ENCODE measurements around the gene VWA5A. TPM values are rescaled to one million over a fixed set of nuclear protein-coding genes. Genes with fewer than 3 reads are reported as not detected.

Gene VWA5A
- total and polyA plus RNA-seq, 10 of the 15 experiments (the other 5 are each of a cell fraction or from before 2014, with no cell fraction given): 0.45 to 1.6 (median 1.0) TPM

GRCh38 chr11:124070915-124071622 is 44.2 kb upstream of the VWA5A start (continued):
- TF ChIP-seq CTCF (IDR thresholded peaks at IDR 0.05 in 2 of 3, conservative IDR thresholded peaks at IDR 0.05 in 1 of 3; ENCODE audit: control insufficient read depth in 2 of 3, extremely low read depth in 1 of 3, insufficient read depth in 1 of 3, low read depth in 3 of 3, low read length in 3 of 3): peak; percentile 72 to 78 (median 75)
- TF ChIP-seq EED (IDR thresholded peaks at IDR 0.05; ENCODE audit: low read depth): peak; percentile 72; the same call in 1 of the 2 replicates
- TF ChIP-seq IKZF1 (conservative IDR thresholded peaks at IDR 0.05): peak; percentile 67
- TF ChIP-seq NFYB (IDR thresholded peaks at IDR 0.05; ENCODE audit: insufficient read depth, low read depth, low read length): no peak
- no peak for TF ChIP-seq PRDM15 (CRISPR knock-in tag; IDR thresholded peaks at IDR 0.05)
- TF ChIP-seq MYC (IDR thresholded peaks at IDR 0.05; ENCODE audit: insufficient read depth, insufficient read length, insufficient replicate concordance, low read length, severe bottlenecking): no peak
- TF ChIP-seq WRNIP1 (IDR thresholded peaks at IDR 0.05; ENCODE audit: borderline replicate concordance, low read depth, low read length): no peak
- no peak for TF ChIP-seq IRF5 (IDR thresholded peaks at IDR 0.05; ENCODE audit: borderline replicate concordance)
- no peak; the same call in 1 of the 2 replicates for TF ChIP-seq ZNF24 (IDR thresholded peaks at IDR 0.05)
- TF ChIP-seq FOXK2 (IDR thresholded peaks at IDR 0.05): no peak
- TF ChIP-seq ZBTB4 (CRISPR knock-in tag; IDR thresholded peaks at IDR 0.05): no peak
- no peak for TF ChIP-seq TAF1 (IDR thresholded peaks at IDR 0.05; ENCODE audit: borderline replicate concordance, low read depth, low read length)
- no peak for TF ChIP-seq SUZ12 (IDR thresholded peaks at IDR 0.05; ENCODE audit: unreplicated experiment)
- TF ChIP-seq TBL1XR1 (IDR thresholded peaks at IDR 0.05; ENCODE audit: low read depth, low read length): peak; percentile 80
- no peak for TF ChIP-seq NKRF (conservative IDR thresholded peaks at IDR 0.05)
- peak; percentile 85; the same call in 1 of the 2 replicates for TF ChIP-seq MTA3 (IDR thresholded peaks at IDR 0.05; ENCODE audit: borderline replicate concordance, low read length)
